SJSA1 (cell line): ENCODE results near the gene EVI2A. TPM values are rescaled to one million over a fixed set of nuclear protein-coding genes. Genes with fewer than 3 reads are reported as not detected.
"Not testable (repeated sequence)": the region's sequence is repeated elsewhere in the genome, so short reads cannot be mapped to it uniquely, and the experiment has no call there.

ENCODE experiments used
- DNase-seq, 2 experiments: peaks; one replicate each; pipeline ENCODE4 v3.0.0-alpha.2; 2015 to 2020; ENCODE audit warnings: low spot score in 2 of 2, low read depth in 1 of 2
- H3K27ac ChIP-seq: fragments of 250-450 bp; sonication (Bioruptor Pico); 2 replicates; pipeline ENCODE4 v1.5.1; 2020; ENCODE audit warnings: mild to moderate bottlenecking, moderate library complexity
- H3K27me3 ChIP-seq: fragments of 250-450 bp; sonication (Bioruptor Pico); replicated peaks from 2 replicates; pipeline ENCODE4 v1.5.1; 2020; ENCODE audit warnings: mild to moderate bottlenecking, moderate library complexity
- H3K36me3 ChIP-seq: fragments of 250-450 bp; sonication (Bioruptor Pico); 2 replicates; pipeline ENCODE4 v1.5.1; 2020; ENCODE audit warnings: mild to moderate bottlenecking
- H3K4me1 ChIP-seq: fragments of 250-450 bp; sonication (Bioruptor Pico); replicated peaks from 2 replicates; pipeline ENCODE4 v1.6.1; 2021; ENCODE audit warnings: mild to moderate bottlenecking
- H3K4me3 ChIP-seq: fragments of 250-450 bp; sonication (Bioruptor Pico); 2 replicates; pipeline ENCODE4 v1.5.1; 2020; ENCODE audit warnings: mild to moderate bottlenecking
- H3K9me3 ChIP-seq: fragments of 250-450 bp; sonication (Bioruptor Pico); replicated peaks from 2 replicates; pipeline ENCODE4 v1.5.1; 2020; ENCODE audit warnings: mild to moderate bottlenecking
- total RNA-seq: library from RNA; depleted of rRNA; stranded (reverse); fragments of >200 nt; shearing (Covaris generic); gene quantifications from 2 replicates; pipeline ENCODE4 v1.2.3, GENCODE V29; 2014; rRNA removed

The EVI2A gene
- total RNA-seq: 7.6 and 10.7 TPM in 2 replicates

- H3K9me3 ChIP-seq: no peaks in the 10 kb centered on the region
- peak within 1 kb of the TSS; percentile 69 for H3K27ac ChIP-seq
- no peaks in the 10 kb centered on the region for H3K27me3 ChIP-seq
- peaks cover 11% of the 10 kb centered on the region for H3K36me3 ChIP-seq
- peaks cover 29% of the 10 kb centered on the region for H3K4me1 ChIP-seq
- peak; percentile 58 to 76 for DNase-seq
- peak within 1 kb of the TSS; percentile 20 for H3K4me3 ChIP-seq
Observed at GRCh38 chr17:31321481-31321880, at the start of gene EVI2A. TSS of gene EVI2A (minus strand) at chr17:31321622. CDS start at chr17:31319013, 2,609 bp downstream.

GRCh38 chr17:31369266-31369665 lies 47.8 kb upstream of the EVI2A start:
- no peaks in the 10 kb centered on the region for H3K9me3 ChIP-seq
- H3K4me1 ChIP-seq: peaks cover 19% of the 10 kb centered on the region
- DNase-seq: no peak
- no peak overlapping the region for H3K4me3 ChIP-seq
- H3K36me3 ChIP-seq: peaks cover 37% of the 10 kb centered on the region
- H3K27me3 ChIP-seq: no peaks in the 10 kb centered on the region
- no peak overlapping the region for H3K27ac ChIP-seq

- H3K27me3 ChIP-seq: no peaks in the 10 kb centered on the region
- H3K4me1 ChIP-seq: peaks cover 9% of the 10 kb centered on the region
- no peak for DNase-seq
- H3K4me3 ChIP-seq: no peak overlapping the region
- peaks cover 44% of the 10 kb centered on the region for H3K36me3 ChIP-seq
- no peak overlapping the region for H3K27ac ChIP-seq
- no peaks in the 10 kb centered on the region for H3K9me3 ChIP-seq
Observed at GRCh38 chr17:31366088-31366487, 44.7 kb upstream of the EVI2A start.

GRCh38 chr17:31364012-31364411 lies 42.6 kb upstream of the EVI2A start:
- no peaks in the 10 kb centered on the region for H3K4me1 ChIP-seq
- no peak overlapping the region for H3K27ac ChIP-seq
- no peaks in the 10 kb centered on the region for H3K27me3 ChIP-seq
- H3K4me3 ChIP-seq: no peak overlapping the region
- no peak for DNase-seq
- no peaks in the 10 kb centered on the region for H3K9me3 ChIP-seq
- H3K36me3 ChIP-seq: peaks cover 57% of the 10 kb centered on the region

- Histone ChIP-seq H3K4me3 (no peak overlapping the region), H3K9me3 (no peaks in the 10 kb centered on the region), H3K27me3 (no peaks in the 10 kb centered on the region), H3K36me3 (peaks cover 76% of the 10 kb centered on the region), H3K27ac (no peak overlapping the region), H3K4me1 (peaks cover 18% of the 10 kb centered on the region)
- peak in 1 of 2 experiments; percentile 11 for DNase-seq
Observed at GRCh38 chr17:31357839-31358394, 36.5 kb upstream of the EVI2A start.

- peaks cover 18% of the 10 kb centered on the region for H3K4me1 ChIP-seq
- H3K4me3 ChIP-seq: no peak overlapping the region
- peaks cover 74% of the 10 kb centered on the region for H3K36me3 ChIP-seq
- no peaks in the 10 kb centered on the region for H3K9me3 ChIP-seq
- DNase-seq: no peak
- no peak overlapping the region for H3K27ac ChIP-seq
- H3K27me3 ChIP-seq: no peaks in the 10 kb centered on the region
Observed at GRCh38 chr17:31357091-31357490, 35.7 kb upstream of the EVI2A start.

- no peak overlapping the region for H3K4me3 ChIP-seq
- peaks cover 18% of the 10 kb centered on the region for H3K4me1 ChIP-seq
- no peak for DNase-seq
- no peak overlapping the region for H3K27ac ChIP-seq
- no peaks in the 10 kb centered on the region for H3K9me3 ChIP-seq
- H3K27me3 ChIP-seq: no peaks in the 10 kb centered on the region
- peaks cover 79% of the 10 kb centered on the region for H3K36me3 ChIP-seq
Observed at GRCh38 chr17:31355935-31356334, 34.5 kb upstream of the EVI2A start.

GRCh38 chr17:31349454-31349853 lies 28.0 kb upstream of the EVI2A start:
- Histone ChIP-seq H3K27me3 (no peaks in the 10 kb centered on the region), H3K36me3 (peaks cover 52% of the 10 kb centered on the region), H3K4me1 (no peaks in the 10 kb centered on the region), H3K4me3 (no peak overlapping the region), H3K9me3 (no peaks in the 10 kb centered on the region), H3K27ac (no peak overlapping the region)
- DNase-seq: no peak

- not testable (repeated sequence) for H3K27me3 ChIP-seq, H3K4me3 ChIP-seq, H3K27ac ChIP-seq, H3K9me3 ChIP-seq, H3K4me1 ChIP-seq, DNase-seq
- H3K36me3 ChIP-seq: peaks cover 39% of the 10 kb centered on the region
Observed at GRCh38 chr17:31345191-31345747, 23.8 kb upstream of the EVI2A start.

- DNase-seq: peak in 1 of 2 experiments; percentile 37
- Histone ChIP-seq H3K27me3 (no peaks in the 10 kb centered on the region), H3K4me3 (no peak overlapping the region), H3K9me3 (no peaks in the 10 kb centered on the region), H3K4me1 (peaks cover 15% of the 10 kb centered on the region), H3K36me3 (peaks cover 40% of the 10 kb centered on the region), H3K27ac (0 out of 2 replicates have a peak overlapping the region, but pooled peaks have one; percentile 5)
Observed at GRCh38 chr17:31339906-31340661, 18.7 kb upstream of the EVI2A start.

GRCh38 chr17:31329221-31329620 lies 7.8 kb upstream of the EVI2A start:
- H3K36me3 ChIP-seq: peaks cover 30% of the 10 kb centered on the region
- H3K27me3 ChIP-seq: no peaks in the 10 kb centered on the region
- H3K4me3 ChIP-seq: no peak overlapping the region
- H3K9me3 ChIP-seq: no peaks in the 10 kb centered on the region
- no peak for DNase-seq
- peak overlapping the region; percentile 90 for H3K27ac ChIP-seq
- peaks cover 34% of the 10 kb centered on the region for H3K4me1 ChIP-seq

GRCh38 chr17:31328160-31328535 lies 6.7 kb upstream of the EVI2A start:
- no peak overlapping the region for H3K4me3 ChIP-seq
- peaks cover 30% of the 10 kb centered on the region for H3K36me3 ChIP-seq
- H3K4me1 ChIP-seq: peaks cover 34% of the 10 kb centered on the region
- peak overlapping the region; percentile 90 for H3K27ac ChIP-seq
- H3K27me3 ChIP-seq: no peaks in the 10 kb centered on the region
- H3K9me3 ChIP-seq: no peaks in the 10 kb centered on the region
- no peak for DNase-seq

GRCh38 chr17:31327534-31328159 lies 6.2 kb upstream of the EVI2A start:
- peak overlapping the region; percentile 90 for H3K27ac ChIP-seq

GRCh38 chr17:31323551-31323950 lies 2.1 kb upstream of the EVI2A start:
- DNase-seq: no peak
- no peaks in the 10 kb centered on the region for H3K9me3 ChIP-seq
- no peak overlapping the region for H3K4me3 ChIP-seq
- peaks cover 44% of the 10 kb centered on the region for H3K4me1 ChIP-seq
- no peak overlapping the region for H3K27ac ChIP-seq
- H3K36me3 ChIP-seq: peaks cover 16% of the 10 kb centered on the region
- no peaks in the 10 kb centered on the region for H3K27me3 ChIP-seq

More at GRCh38 chr17:31327534-31328159, 6.2 kb upstream of the EVI2A start:
- H3K27me3 ChIP-seq: no peaks in the 10 kb centered on the region
- no peak overlapping the region for H3K4me3 ChIP-seq
- H3K4me1 ChIP-seq: peaks cover 34% of the 10 kb centered on the region
- peak; percentile 55 to 86 for DNase-seq
- H3K36me3 ChIP-seq: peaks cover 30% of the 10 kb centered on the region
- no peaks in the 10 kb centered on the region for H3K9me3 ChIP-seq
